ENCODE results near the gene C16orf96.

Gene C16orf96

GRCh38 chr16:4602331-4602730, 46.2 kb downstream of the C16orf96 start:
- Histone ChIP-seq H3K36me3 (ENCODE audit: low read length) (no peaks in the 10 kb centered on the region), H3K4me2 (ENCODE audit: low read depth, low read length, poor library complexity, severe bottlenecking) (no peak overlapping the region), H3K27me3 (ENCODE audit: low read length) (no peaks in the 10 kb centered on the region), H3K9me2 (replicated peaks; ENCODE audit: insufficient read depth, low read length) (no peaks in the 10 kb centered on the region), H3F3A (ENCODE audit: insufficient read depth) (no peaks in the 10 kb centered on the region), H3K9ac (ENCODE audit: low read length) (no peak overlapping the region), H3K9me3 (ENCODE audit: insufficient read depth, low read length) (no peaks in the 10 kb centered on the region), H3K27ac (ENCODE audit: low read depth, low read length) (no peak overlapping the region), H3K4me3 (ENCODE audit: insufficient read depth, low read length, poor library complexity, severe bottlenecking) (no peak overlapping the region), H4K20me1 (ENCODE audit: low read depth, low read length) (no peaks in the 10 kb centered on the region), H3K79me2 (ENCODE audit: insufficient read depth, low read length) (no peaks in the 10 kb centered on the region), H2AFZ (ENCODE audit: low read depth, low read length, severe bottlenecking) (no peak overlapping the region)
- TF ChIP-seq CTCF (IDR thresholded peaks at IDR 0.05; ENCODE audit: insufficient read depth, low read length, poor library complexity, severe bottlenecking) (no peak), EZH2phosphoT487 (conservative IDR thresholded peaks at IDR 0.05; ENCODE audit: low read length) (no peak)

- H3K27ac ChIP-seq (ENCODE audit: low read depth, low read length) = no peak overlapping the region
- no peak overlapping the region for H3K9ac ChIP-seq (ENCODE audit: low read length)
- H3K9me2 ChIP-seq (replicated peaks; ENCODE audit: insufficient read depth, low read length) = no peaks in the 10 kb centered on the region
- H3F3A ChIP-seq (ENCODE audit: insufficient read depth) = no peaks in the 10 kb centered on the region
- no peak overlapping the region for H3K4me3 ChIP-seq (ENCODE audit: insufficient read depth, low read length, poor library complexity, severe bottlenecking)
- no peaks in the 10 kb centered on the region for H4K20me1 ChIP-seq (ENCODE audit: low read depth, low read length)
- no peaks in the 10 kb centered on the region for H3K79me2 ChIP-seq (ENCODE audit: insufficient read depth, low read length)
- H3K9me3 ChIP-seq (ENCODE audit: insufficient read depth, low read length) = no peaks in the 10 kb centered on the region
- H3K36me3 ChIP-seq (ENCODE audit: low read length) = no peaks in the 10 kb centered on the region
- no peak overlapping the region for H3K4me2 ChIP-seq (ENCODE audit: low read depth, low read length, poor library complexity, severe bottlenecking)
- H2AFZ ChIP-seq (ENCODE audit: low read depth, low read length, severe bottlenecking) = no peak overlapping the region
- TF ChIP-seq EZH2phosphoT487 (conservative IDR thresholded peaks at IDR 0.05; ENCODE audit: low read length) (no peak), CTCF (IDR thresholded peaks at IDR 0.05; ENCODE audit: insufficient read depth, low read length, poor library complexity, severe bottlenecking) (no peak)
- no peaks in the 10 kb centered on the region for H3K27me3 ChIP-seq (ENCODE audit: low read length)
These were observed 47.6 kb downstream of the C16orf96 start for GRCh38 chr16:4603624-4604170.

- Histone ChIP-seq H3K27ac (ENCODE audit: low read depth, low read length) (no peak overlapping the region), H3K79me2 (ENCODE audit: insufficient read depth, low read length) (no peaks in the 10 kb centered on the region), H2AFZ (ENCODE audit: low read depth, low read length, severe bottlenecking) (no peak overlapping the region), H3K4me3 (ENCODE audit: insufficient read depth, low read length, poor library complexity, severe bottlenecking) (no peak overlapping the region), H3K9ac (ENCODE audit: low read length) (no peak overlapping the region), H3K27me3 (ENCODE audit: low read length) (no peaks in the 10 kb centered on the region), H3F3A (ENCODE audit: insufficient read depth) (no peaks in the 10 kb centered on the region), H3K4me2 (ENCODE audit: low read depth, low read length, poor library complexity, severe bottlenecking) (no peak overlapping the region), H4K20me1 (ENCODE audit: low read depth, low read length) (no peaks in the 10 kb centered on the region), H3K36me3 (ENCODE audit: low read length) (no peaks in the 10 kb centered on the region), H3K9me3 (ENCODE audit: insufficient read depth, low read length) (no peaks in the 10 kb centered on the region), H3K9me2 (replicated peaks; ENCODE audit: insufficient read depth, low read length) (no peaks in the 10 kb centered on the region)
- TF ChIP-seq CTCF (IDR thresholded peaks at IDR 0.05; ENCODE audit: insufficient read depth, low read length, poor library complexity, severe bottlenecking) = no peak
- TF ChIP-seq EZH2phosphoT487 (conservative IDR thresholded peaks at IDR 0.05; ENCODE audit: low read length) = no peak
These were observed 48.3 kb downstream of the C16orf96 start for GRCh38 chr16:4604401-4604800.

All from SU-DHL-6 (cell line).